H1 (cell line): ENCODE measurements around the gene ARF4. TPM values are rescaled to one million over a fixed set of nuclear protein-coding genes. Genes with fewer than 3 reads are reported as not detected.

Experiments used
- CTCF ChIA-PET: fragments of 300-600 bp; sonication (Branson Sonifier 250); formaldehyde crosslinking; loops from one replicate; lab custom pipeline; 2021; ENCODE audit not compliant: partially characterized antibody; lab: Charles Lee
- POLR2A ChIA-PET: fragments of 300-600 bp; sonication (Branson Sonifier 250); formaldehyde crosslinking; loops from one replicate; lab custom pipeline; 2021; ENCODE audit warnings: inconsistent platforms; ENCODE audit not compliant: partially characterized antibody; lab: Charles Lee
- DNase-seq, 2 experiments: peaks; one replicate each; pipeline versions ENCODE4 v3.0.0 to v3.0.0-alpha.2; 2010 to 2022; ENCODE audit warnings: low spot score in 2 of 2, low read depth in 1 of 2, mixed read lengths in 1 of 2
- FAIRE-seq: peaks from 2 replicates; lab custom pipeline; 2011; peaks lifted over from hg19 to GRCh38; lab: Jason Lieb, UNC
- H2AFZ ChIP-seq: 2 replicates; pipeline ENCODE4 v1.8.1; 2012; ENCODE audit warnings: low read length, inconsistent platforms
- H2AK5ac ChIP-seq: 2 replicates; pipeline ENCODE4 v1.6.1; 2013; ENCODE audit warnings: low read depth, low read length
- H2BK120ac ChIP-seq: replicated peaks from 2 replicates; pipeline ENCODE3; 2013; ENCODE audit warnings: low read depth, low read length, inconsistent platforms
- H2BK12ac ChIP-seq: 2 replicates; pipeline ENCODE4 v1.6.1; 2013; ENCODE audit warnings: low read depth, low read length
- H2BK15ac ChIP-seq: 2 replicates; pipeline ENCODE4 v1.6.1; 2013; ENCODE audit warnings: low read length
- H2BK20ac ChIP-seq: 2 replicates; pipeline ENCODE4 v1.6.1; 2013; ENCODE audit warnings: low read length
- H2BK5ac ChIP-seq: 2 replicates; pipeline ENCODE4 v1.6.1; 2013; ENCODE audit warnings: low read depth, low read length
- H3K14ac ChIP-seq: 2 replicates; pipeline ENCODE4 v1.6.1; 2013; ENCODE audit warnings: inconsistent platforms; ENCODE audit not compliant: insufficient read length
- H3K18ac ChIP-seq: 2 replicates; pipeline ENCODE4 v1.6.1; 2013; ENCODE audit warnings: low read length; ENCODE audit errors: extremely low read depth
- H3K23ac ChIP-seq: 2 replicates; pipeline ENCODE4 v1.6.1; 2013; ENCODE audit warnings: inconsistent platforms; ENCODE audit not compliant: insufficient read length
- H3K23me2 ChIP-seq: 2 replicates; pipeline ENCODE4 v1.6.1; 2013; ENCODE audit warnings: low read depth, low read length
- H3K27ac ChIP-seq: 2 replicates; pipeline ENCODE4 v1.6.1; 2011; ENCODE audit warnings: low read depth, low read length, inconsistent platforms
- H3K27me3 ChIP-seq, 4 experiments: replicated peaks in 1 of 4; 1 replicate in 1 of 4; 2 replicates in 3 of 4; pipeline versions ENCODE4 v1.6.1 to v1.8.1; 2011 to 2013; ENCODE audit warnings: low read length in 3 of 4, mild to moderate bottlenecking in 3 of 4, inconsistent platforms in 2 of 4, mixed read lengths in 2 of 4, moderate library complexity in 1 of 4; ENCODE audit not compliant: control insufficient read depth in 3 of 4, insufficient read depth in 3 of 4; ENCODE audit errors: extremely low read depth in 1 of 4
- H3K36me3 ChIP-seq, 4 experiments: 2 replicates each; pipeline versions ENCODE4 v1.6.1 to v1.8.1; 2011 to 2013; ENCODE audit warnings: mild to moderate bottlenecking in 4 of 4, low read length in 3 of 4, moderate library complexity in 2 of 4, control low read depth in 1 of 4, inconsistent platforms in 1 of 4; ENCODE audit not compliant: insufficient read depth in 4 of 4, control insufficient read depth in 2 of 4
- H3K4ac ChIP-seq: replicated peaks from 2 replicates; pipeline ENCODE3; 2013; ENCODE audit warnings: low read length, low read depth, mixed read lengths, inconsistent platforms; ENCODE audit not compliant: insufficient read length
- H3K4me1 ChIP-seq, 4 experiments: replicated peaks in 1 of 4; 1 replicate in 1 of 4; 2 replicates in 3 of 4; pipeline versions ENCODE4 v1.6.1 to v1.8.1; 2011 to 2013; ENCODE audit warnings: low read length in 3 of 4, inconsistent platforms in 2 of 4, mixed read lengths in 1 of 4; ENCODE audit not compliant: insufficient read depth in 4 of 4, control insufficient read depth in 3 of 4
- H3K4me2 ChIP-seq, 2 experiments: 2 replicates each; pipeline versions ENCODE4 v1.6.1 to v1.8.1; 2011 to 2013; ENCODE audit warnings: low read depth in 2 of 2, low read length in 2 of 2, control low read depth in 1 of 2, inconsistent platforms in 1 of 2, mild to moderate bottlenecking in 1 of 2; ENCODE audit not compliant: insufficient read depth in 1 of 2
- H3K4me3 ChIP-seq, 4 experiments: fragments of 200-600, 300-600 bp in 1 of 4; sonication (generic), shearing (Covaris generic), sonication (Bioruptor Twin) in 1 of 4; 2 replicates each; pipeline versions ENCODE4 v1.5.1 to v1.8.1; 2011 to 2016; ENCODE audit warnings: low read length in 4 of 4, low read depth in 3 of 4, control low read depth in 2 of 4, inconsistent platforms in 2 of 4, mild to moderate bottlenecking in 2 of 4, mixed read lengths in 1 of 4, moderate library complexity in 1 of 4; ENCODE audit not compliant: insufficient read depth in 2 of 4; ENCODE audit errors: extremely low read depth in 1 of 4
- H3K56ac ChIP-seq: replicated peaks from 2 replicates; pipeline ENCODE3; 2013; ENCODE audit warnings: low read depth, mild to moderate bottlenecking, mixed read lengths, low read length, inconsistent platforms; ENCODE audit not compliant: insufficient read length
- H3K79me1 ChIP-seq: 2 replicates; pipeline ENCODE4 v1.6.1; 2013; ENCODE audit warnings: low read depth, low read length, control low read depth
- H3K79me2 ChIP-seq, 2 experiments: 2 replicates each; pipeline versions ENCODE4 v1.6.1 to v1.8.1; 2012 to 2013; ENCODE audit warnings: low read length in 2 of 2, mild to moderate bottlenecking in 2 of 2, inconsistent platforms in 1 of 2; ENCODE audit not compliant: insufficient read depth in 2 of 2, control insufficient read depth in 1 of 2
- H3K9ac ChIP-seq, 4 experiments: replicated peaks in 1 of 4; 1 replicate in 1 of 4; 2 replicates in 3 of 4; pipeline versions ENCODE4 v1.6.1 to v1.8.1; 2011 to 2013; ENCODE audit warnings: low read depth in 3 of 4, low read length in 3 of 4, control low read depth in 2 of 4, mild to moderate bottlenecking in 2 of 4, moderate library complexity in 2 of 4, inconsistent platforms in 1 of 4; ENCODE audit errors: extremely low read depth in 1 of 4
- H3K9me3 ChIP-seq, 2 experiments: 2 replicates each; pipeline versions ENCODE4 v1.6.1 to v1.8.1; 2012 to 2013; ENCODE audit warnings: mild to moderate bottlenecking in 2 of 2, moderate library complexity in 2 of 2, control low read depth in 1 of 2, inconsistent platforms in 1 of 2, low read depth in 1 of 2, low read length in 1 of 2, mixed read lengths in 1 of 2; ENCODE audit not compliant: insufficient read depth in 2 of 2
- H4K20me1 ChIP-seq, 2 experiments: replicated peaks in 1 of 2; 2 replicates each; pipeline versions ENCODE3 to v1.8.1; 2011 to 2013; ENCODE audit warnings: inconsistent platforms in 2 of 2, low read length in 2 of 2, mild to moderate bottlenecking in 1 of 2; ENCODE audit not compliant: insufficient read depth in 2 of 2, control insufficient read depth in 1 of 2
- H4K5ac ChIP-seq: 2 replicates; pipeline ENCODE4 v1.6.1; 2013; ENCODE audit warnings: low read length, low read depth, mixed read lengths, inconsistent platforms; ENCODE audit not compliant: insufficient read length
- H4K8ac ChIP-seq: 2 replicates; pipeline ENCODE4 v1.8.0; 2013; ENCODE audit warnings: mild to moderate bottlenecking, moderate library complexity, low read length, inconsistent platforms; ENCODE audit not compliant: insufficient read depth; ENCODE audit errors: extremely low read depth
- H4K91ac ChIP-seq: replicated peaks from 2 replicates; pipeline ENCODE3; 2013; ENCODE audit warnings: low read length, mixed read lengths, inconsistent platforms; ENCODE audit not compliant: insufficient read length
- CBX5 ChIP-seq: fragments of 300-800, 300-1000 bp; sonication (generic); IDR thresholded peaks from 2 replicates; pipeline ENCODE4 v1.7.1; 2016; ENCODE audit warnings: antibody characterized with exemption, low read length, low read depth
- CEBPB ChIP-seq: IDR thresholded peaks from 2 replicates; pipeline ENCODE4 v1.6.1; 2012; ENCODE audit warnings: low read depth, low read length
- POLR2A ChIP-seq, 2 experiments: IDR thresholded peaks; 1 replicate in 1 of 2; 2 replicates in 1 of 2; pipeline ENCODE4 v1.6.1; 2011; ENCODE audit warnings: low read depth in 2 of 2, low read length in 2 of 2, mild to moderate bottlenecking in 2 of 2; ENCODE audit errors: control extremely low read depth in 1 of 2
- RFX5 ChIP-seq: IDR thresholded peaks from 2 replicates; pipeline ENCODE4 v1.6.1; 2011; ENCODE audit warnings: low read depth, low read length, improper control_type of control experiment, borderline replicate concordance
- SUZ12 ChIP-seq: fragments of 200-600 bp; sonication (generic); IDR thresholded peaks from 2 replicates; pipeline ENCODE4 v1.6.1; 2012; ENCODE audit warnings: mild to moderate bottlenecking, inconsistent platforms, low read length, moderate library complexity, mixed read lengths
- TCF12 ChIP-seq: IDR thresholded peaks from 2 replicates; pipeline ENCODE4 v1.6.1; 2011; ENCODE audit warnings: low read depth, mild to moderate bottlenecking, low read length
- YY1 ChIP-seq: IDR thresholded peaks from 2 replicates; pipeline ENCODE4 v1.6.1; 2011; ENCODE audit warnings: low read depth, mild to moderate bottlenecking, low read length
- WGBS, 2 experiments: shearing (Covaris generic) in 1 of 2; methylation state at CpG; one replicate each; pipeline versions ENCODE4 v1.1.6 to v1.1.7; 2013 to 2015; ENCODE audit warnings: low lambda C conversion rate in 2 of 2, mixed read lengths in 2 of 2, inconsistent platforms in 1 of 2, low coverage in 1 of 2, missing lambda C conversion rate in 1 of 2; ENCODE audit not compliant: insufficient replicate concordance in 2 of 2, insufficient coverage in 1 of 2, insufficient read length in 1 of 2; ENCODE audit errors: extremely low coverage in 1 of 2, missing lambda C conversion rate in 1 of 2; 5-methylcytosine and 5-hydroxymethylcytosine counted together
- polyA plus RNA-seq, 7 experiments: library from polyadenylated mRNA; depleted of rRNA in 3 of 7; stranded (reverse) in 5 of 7; unstranded in 2 of 7; fragments of >200 nt in 5 of 7; fragments of 200-250 nt in 2 of 7; gene quantifications; 1 replicate in 5 of 7; 2 replicates in 1 of 7; 4 replicates in 1 of 7; pipeline versions ENCODE4 v1.2.1 to v1.2.3, GENCODE V29; 2011 to 2013; ENCODE audit warnings: missing spikeins in 2 of 7, mixed read lengths in 2 of 7
- total RNA-seq: library from RNA; stranded (reverse); fragmentation: NEBNext Ultra II Directional; extraction: Animal tissue kit (Norgen Biotek cat#: 25700); gene quantifications from 2 replicates; pipeline ENCODE4 v1.2.1, GENCODE V29; 2021
- TF ChIP-seq, protein P1 (sequence below): IDR thresholded peaks from 2 replicates; pipeline ENCODE4 v1.6.1; 2012; ENCODE audit warnings: inconsistent platforms

The ARF4 gene
- total and polyA plus RNA-seq, 2 of the 8 experiments (the other 6 are each of a cell fraction or from before 2014, with no cell fraction given), result 138 to 165 TPM

DNA sequence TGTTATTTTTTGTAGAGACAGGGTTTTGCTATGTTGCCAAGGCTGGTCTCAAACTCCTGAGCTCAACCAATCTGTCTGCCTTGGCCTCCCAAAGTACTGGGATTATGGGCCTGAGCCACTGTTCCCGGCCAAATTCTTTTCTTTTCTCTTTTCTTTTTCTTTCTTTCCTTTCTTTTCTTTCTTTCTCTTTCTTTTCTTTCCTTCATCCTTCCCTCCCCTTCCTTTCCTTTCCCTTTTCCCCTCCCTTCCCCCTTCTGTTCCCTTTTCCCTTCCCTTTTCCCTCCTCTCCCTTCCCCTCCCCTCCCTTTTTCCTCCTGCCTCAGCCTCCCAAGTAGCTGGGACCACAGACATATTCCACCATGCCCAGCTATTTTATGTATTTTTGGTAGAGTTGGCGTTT is 3.1 kb upstream of the ARF4 start:
- DNase-seq (no peak), FAIRE-seq (no peak)
- H3K23me2 ChIP-seq, result peaks cover 7% of the 10 kb centered on the region; the same call in 1 of the 2 replicates
- no peaks in the 10 kb centered on the region for H3K9me3 ChIP-seq
- H3K4ac ChIP-seq, result no peak overlapping the region
- no peak overlapping the region for H3K56ac ChIP-seq
- H3K23ac ChIP-seq, result no peak overlapping the region
- H2BK15ac ChIP-seq, result no peak overlapping the region
- ChIA-PET CTCF (interaction anchor here (0.7 to 1.1 kb wide), 2 partner anchors 98 to 350 kb away, joined by 3 read pairs; no protein-coding TSS in a partner anchor), POLR2A (no interaction called here)
- H3K4me2 ChIP-seq, result no peak overlapping the region
- H3K36me3 ChIP-seq, result no peaks in the 10 kb centered on the region
- peaks cover 8 to 20% of the 10 kb centered on the region in 2 experiments for H3K79me2 ChIP-seq
- TF ChIP-seq CBX5 (no peak), SUZ12 (no peak), POLR2A (IDR thresholded peaks at IDR 0.05; ENCODE audit: control extremely low read depth in 1 of 2, low read depth in 2 of 2, low read length in 2 of 2) (no peak), CEBPB (no peak), YY1 (no peak), RFX5 (no peak), TCF12 (no peak)
- TF ChIP-seq, protein P1, sequence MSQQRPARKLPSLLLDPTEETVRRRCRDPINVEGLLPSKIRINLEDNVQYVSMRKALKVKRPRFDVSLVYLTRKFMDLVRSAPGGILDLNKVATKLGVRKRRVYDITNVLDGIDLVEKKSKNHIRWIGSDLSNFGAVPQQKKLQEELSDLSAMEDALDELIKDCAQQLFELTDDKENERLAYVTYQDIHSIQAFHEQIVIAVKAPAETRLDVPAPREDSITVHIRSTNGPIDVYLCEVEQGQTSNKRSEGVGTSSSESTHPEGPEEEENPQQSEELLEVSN, result no peak
- no peak overlapping the region for H2BK5ac ChIP-seq
- no peak overlapping the region for H2BK12ac ChIP-seq
- no peak overlapping the region for H4K8ac ChIP-seq
- no peaks in the 10 kb centered on the region for H3K27me3 ChIP-seq
- no peak overlapping the region for H3K4me3 ChIP-seq
- peaks cover 0 to 5% (median 1%) of the 10 kb centered on the region in 4 experiments; a peak in 3 of 7 replicates for H3K4me1 ChIP-seq
- H4K91ac ChIP-seq, result no peak overlapping the region
- no peak overlapping the region for H2AFZ ChIP-seq
- H2BK120ac ChIP-seq, result no peak overlapping the region
- 86% methylated on average over 2 of the region's 2 CpGs; no CpG with 5 or more reads in 1 of the 2 experiments for WGBS, 2 experiments
- H3K9ac ChIP-seq, result no peak overlapping the region
- H4K20me1 ChIP-seq, result peaks cover 2% of the 10 kb centered on the region in 2 experiments
- H2BK20ac ChIP-seq, result no peak overlapping the region
- H3K79me1 ChIP-seq, result peaks cover 2% of the 10 kb centered on the region; the same call in 1 of the 2 replicates
- no peak overlapping the region for H3K18ac ChIP-seq
- H4K5ac ChIP-seq, result no peak overlapping the region
- no peak overlapping the region for H2AK5ac ChIP-seq
- H3K27ac ChIP-seq, result no peak overlapping the region
- H3K14ac ChIP-seq, result no peak overlapping the region
